GM12878 (cell line): ENCODE data around the gene ANTXR1.

Experiments used
- ASH2L ChIP-seq: fragments of 300-600, 200-600 bp; sonication (generic); IDR thresholded peaks from 2 replicates; pipeline ENCODE4 v1.6.1; 2017; ENCODE audit warnings: low read depth, mild to moderate bottlenecking, borderline replicate concordance
- CTCF ChIP-seq, 3 experiments: IDR thresholded peaks in 2 of 3; conservative IDR thresholded peaks in 1 of 3; 2 replicates each; pipeline ENCODE4 v1.5.1; 2011; ENCODE audit warnings: low read depth in 3 of 3, low read length in 3 of 3, mild to moderate bottlenecking in 3 of 3, control low read depth in 2 of 3, moderate library complexity in 2 of 3, inconsistent platforms in 1 of 3, mixed read lengths in 1 of 3; ENCODE audit not compliant: control insufficient read depth in 2 of 3, insufficient read depth in 1 of 3; ENCODE audit errors: extremely low read depth in 1 of 3
- HCFC1 ChIP-seq: fragments of 150-350 bp; IDR thresholded peaks from 2 replicates; pipeline ENCODE4 v1.6.1; 2014; ENCODE audit warnings: low read length
- HDAC2 ChIP-seq: fragments of 200-600 bp; sonication (generic); IDR thresholded peaks from 2 replicates; pipeline ENCODE4 v1.6.1; 2017
- NFYA ChIP-seq: IDR thresholded peaks from 2 replicates; pipeline ENCODE4 v1.6.1; 2011; ENCODE audit warnings: low read depth, mild to moderate bottlenecking, low read length, improper control_type of control experiment, borderline replicate concordance
- POLR2A ChIP-seq: IDR thresholded peaks from 2 replicates; pipeline ENCODE4 v1.6.1; 2011; ENCODE audit warnings: low read depth, mild to moderate bottlenecking, low read length
- POLR2AphosphoS5 ChIP-seq: IDR thresholded peaks from 2 replicates; pipeline ENCODE4 v1.6.1; 2011; ENCODE audit warnings: mild to moderate bottlenecking, low read length, inconsistent platforms
- SP1 ChIP-seq: IDR thresholded peaks from one replicate; pipeline ENCODE4 v1.6.1; 2011; ENCODE audit warnings: low read depth, low read length
- SPI1 ChIP-seq: IDR thresholded peaks from 2 replicates; pipeline ENCODE4 v1.6.1; 2011; ENCODE audit warnings: low read depth, mild to moderate bottlenecking, low read length, moderate library complexity, borderline replicate concordance; ENCODE audit not compliant: insufficient read depth
- YY1 ChIP-seq: IDR thresholded peaks from 2 replicates; pipeline ENCODE4 v1.6.1; 2011; ENCODE audit warnings: low read depth, mild to moderate bottlenecking, low read length
- ZNF217 ChIP-seq: fragments of 450-650 bp; IDR thresholded peaks from 2 replicates; pipeline ENCODE4 v1.6.1; 2017; ENCODE audit warnings: antibody characterized with exemption, mild to moderate bottlenecking

- TF ChIP-seq POLR2A (no peak), CTCF (IDR thresholded peaks at IDR 0.05 in 2 of 3, conservative IDR thresholded peaks at IDR 0.05 in 1 of 3; ENCODE audit: control insufficient read depth in 2 of 3, extremely low read depth in 1 of 3, insufficient read depth in 1 of 3, low read depth in 3 of 3, low read length in 3 of 3) (no peak), ZNF217 (no peak), POLR2AphosphoS5 (no peak), NFYA (no peak), HDAC2 (no peak), ASH2L (no peak), HCFC1 (no peak), YY1 (no peak), SPI1 (no peak), SP1 (no peak)
Observed at GRCh38 chr2:69111076-69111475, 98.1 kb downstream of the ANTXR1 start.
